ENCODE data around the gene ZNF438. TPM values are rescaled to one million over a fixed set of nuclear protein-coding genes. Genes with fewer than 3 reads are reported as not detected.

Gene ZNF438
- polyA plus RNA-seq, 3 donors: 8.9 to 10.2 (median 10.1) TPM

GRCh38 chr10:31014161-31014875 lies 17.3 kb downstream of the ZNF438 start:
- DNase-seq (ENCODE audit: low read depth in 3 of 3, low spot score in 2 of 3): no peak

DNA sequence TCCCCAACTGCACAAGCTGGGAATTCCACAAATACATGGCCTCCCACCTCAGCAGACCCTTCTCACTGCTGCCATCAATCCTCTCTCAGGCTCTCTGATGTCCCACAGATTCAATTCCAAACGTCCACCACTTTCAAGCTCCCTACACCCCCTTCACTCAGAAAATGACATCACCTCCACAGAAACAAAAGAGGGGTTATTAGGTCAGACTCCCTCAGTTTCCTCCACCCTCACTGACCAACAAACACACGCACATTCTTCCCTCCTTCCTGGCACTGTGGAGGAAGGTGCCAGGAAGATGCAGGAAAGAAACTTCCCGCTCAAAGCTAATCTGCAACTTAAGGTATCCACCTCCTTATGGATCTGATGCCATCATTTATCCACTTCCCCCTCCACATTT lies 18.3 kb downstream of the ZNF438 start:
- no peak for DNase-seq (ENCODE audit: low read depth in 3 of 3, low spot score in 2 of 3)

DNA sequence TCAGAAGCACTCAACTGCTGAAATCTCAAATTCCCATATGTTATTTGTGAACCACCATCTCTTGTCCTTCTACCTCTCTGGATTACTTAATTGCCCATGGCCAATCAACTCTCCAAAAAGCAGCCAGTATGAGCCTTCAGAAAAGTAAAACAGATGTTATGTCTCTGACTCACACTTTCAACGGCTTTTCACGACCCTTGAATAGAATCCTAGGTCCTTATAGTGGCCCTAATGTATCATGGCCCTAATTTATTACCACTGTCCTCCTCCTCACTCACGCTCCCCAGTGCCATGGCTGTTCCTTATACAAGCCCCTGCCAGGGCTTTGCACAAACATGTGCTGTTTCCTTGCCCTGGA lies 20.0 kb downstream of the ZNF438 start:
- DNase-seq (ENCODE audit: low read depth in 3 of 3, low spot score in 2 of 3): no peak

DNA sequence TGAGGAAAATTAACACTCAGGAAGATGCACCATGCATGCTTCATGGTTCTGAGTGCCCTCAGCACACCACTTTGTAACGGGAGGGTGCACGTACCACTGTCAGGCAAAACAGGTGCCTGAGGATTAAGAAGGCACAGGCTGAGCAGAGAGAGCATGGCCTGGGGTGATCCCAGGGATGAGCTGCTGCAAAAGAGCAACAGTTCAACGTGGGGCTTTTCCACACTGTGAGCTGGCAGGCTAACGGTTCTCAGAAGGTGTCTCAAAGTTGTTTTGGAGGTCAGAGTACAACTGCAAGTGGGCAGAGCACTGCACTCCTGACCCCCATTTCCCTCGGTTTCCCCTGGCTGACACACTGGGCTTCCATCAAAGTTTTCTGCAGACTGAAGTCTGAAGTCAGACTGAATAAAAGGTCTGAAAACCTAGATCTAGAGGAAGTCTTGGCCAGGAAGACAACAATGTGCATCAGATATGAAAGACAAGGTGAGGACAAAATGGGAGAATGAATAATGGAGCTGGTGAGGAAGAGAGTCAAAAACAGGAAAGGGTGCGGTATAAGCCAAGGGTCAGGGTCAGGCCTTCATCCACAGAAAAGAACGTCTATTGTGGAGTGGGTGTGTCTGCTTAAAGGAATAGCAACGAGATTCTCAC lies 20.5 kb downstream of the ZNF438 start:
- no peak for DNase-seq (ENCODE audit: low read depth in 3 of 3, low spot score in 2 of 3)

GRCh38 chr10:31010062-31010461 lies 21.6 kb downstream of the ZNF438 start:
- DNase-seq (ENCODE audit: low read depth in 3 of 3, low spot score in 2 of 3): no peak

DNA sequence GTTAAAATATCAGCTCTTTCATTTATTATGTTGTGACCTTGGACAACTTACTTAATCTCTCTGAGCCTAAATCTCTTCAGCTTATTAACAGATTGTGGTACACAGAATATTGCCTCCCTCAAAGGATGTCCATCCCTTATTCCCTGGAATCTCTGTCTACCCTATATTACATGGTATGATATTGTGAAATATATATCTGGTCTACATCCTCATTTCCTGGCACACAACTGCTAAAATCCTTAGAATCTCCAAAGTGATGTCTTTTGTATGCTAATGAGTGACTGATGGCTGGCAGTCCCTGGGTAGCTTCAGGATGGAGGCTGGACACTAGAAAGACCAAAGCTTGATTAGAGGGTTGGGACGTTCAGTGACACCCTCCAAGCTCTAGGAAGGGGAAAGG lies 25.8 kb downstream of the ZNF438 start:
- DNase-seq (ENCODE audit: low read depth in 3 of 3, low spot score in 2 of 3): no peak

DNA sequence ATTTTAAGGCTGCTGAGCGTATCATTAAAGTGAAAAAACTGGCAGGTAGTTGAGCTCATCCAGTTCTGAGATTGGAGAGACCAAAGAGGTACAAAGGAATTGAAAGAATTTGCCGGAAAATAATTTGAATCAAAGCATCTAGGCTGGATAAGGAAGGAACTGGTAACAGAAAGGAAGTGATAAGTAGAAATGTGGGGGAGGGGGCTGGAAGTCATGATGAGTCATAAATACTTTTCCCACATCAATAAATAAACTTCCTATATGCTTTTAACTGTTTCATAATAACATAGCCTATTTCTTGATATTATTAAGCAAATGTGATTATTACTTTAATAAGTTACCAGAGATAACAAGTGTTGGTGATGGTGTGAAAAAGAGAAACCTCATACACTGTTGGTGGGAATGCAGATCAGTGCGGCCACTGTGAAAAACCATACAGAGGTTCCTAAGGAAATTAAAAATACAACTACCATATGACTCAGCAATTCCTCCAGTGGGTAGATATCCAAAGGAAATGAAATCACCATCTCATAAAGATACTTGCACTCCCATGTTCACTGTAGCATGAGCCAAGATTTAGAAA lies 27.0 kb downstream of the ZNF438 start:
- no peak for DNase-seq (ENCODE audit: low read depth in 3 of 3, low spot score in 2 of 3)

DNA sequence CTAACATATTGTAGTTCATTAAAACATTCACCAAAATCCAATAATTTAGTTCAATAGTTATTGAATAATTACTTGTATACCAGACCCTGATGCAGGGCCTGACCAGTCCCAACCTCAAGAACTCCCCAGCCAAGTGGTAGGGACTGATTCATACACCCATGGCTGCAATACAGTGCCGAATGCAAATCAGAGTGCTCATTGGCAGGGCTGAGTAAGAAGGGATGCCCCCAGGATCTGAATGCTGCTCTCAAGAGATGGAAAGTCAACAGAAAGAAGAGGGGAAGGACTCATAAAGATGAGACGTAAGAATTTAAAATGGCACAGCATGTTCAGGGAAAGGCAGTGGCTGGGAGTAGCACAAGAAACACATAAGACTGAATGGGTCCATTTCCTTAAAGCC lies 29.9 kb downstream of the ZNF438 start:
- no peak for DNase-seq (ENCODE audit: low read depth in 3 of 3, low spot score in 2 of 3)

DNA sequence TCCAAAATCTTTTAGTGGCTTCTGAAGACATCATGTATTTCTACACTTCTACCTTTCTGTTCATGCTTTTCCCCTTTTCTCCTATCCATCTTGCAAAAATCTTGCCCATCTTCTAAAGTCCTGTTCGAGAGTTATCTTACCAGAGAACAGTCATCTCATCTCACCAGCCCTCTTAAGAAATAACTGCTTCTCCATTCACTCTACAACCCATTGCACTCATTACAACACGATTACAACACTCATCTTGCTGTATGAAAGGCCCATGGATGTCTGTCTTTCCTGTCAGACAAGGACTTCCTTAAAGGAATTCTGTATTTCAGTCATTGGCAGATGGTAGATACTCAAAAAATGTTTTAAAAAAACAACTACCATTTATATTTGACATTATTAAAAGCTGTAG lies 30.8 kb downstream of the ZNF438 start:
- DNase-seq (ENCODE audit: low read depth in 3 of 3, low spot score in 2 of 3): no peak

DNA sequence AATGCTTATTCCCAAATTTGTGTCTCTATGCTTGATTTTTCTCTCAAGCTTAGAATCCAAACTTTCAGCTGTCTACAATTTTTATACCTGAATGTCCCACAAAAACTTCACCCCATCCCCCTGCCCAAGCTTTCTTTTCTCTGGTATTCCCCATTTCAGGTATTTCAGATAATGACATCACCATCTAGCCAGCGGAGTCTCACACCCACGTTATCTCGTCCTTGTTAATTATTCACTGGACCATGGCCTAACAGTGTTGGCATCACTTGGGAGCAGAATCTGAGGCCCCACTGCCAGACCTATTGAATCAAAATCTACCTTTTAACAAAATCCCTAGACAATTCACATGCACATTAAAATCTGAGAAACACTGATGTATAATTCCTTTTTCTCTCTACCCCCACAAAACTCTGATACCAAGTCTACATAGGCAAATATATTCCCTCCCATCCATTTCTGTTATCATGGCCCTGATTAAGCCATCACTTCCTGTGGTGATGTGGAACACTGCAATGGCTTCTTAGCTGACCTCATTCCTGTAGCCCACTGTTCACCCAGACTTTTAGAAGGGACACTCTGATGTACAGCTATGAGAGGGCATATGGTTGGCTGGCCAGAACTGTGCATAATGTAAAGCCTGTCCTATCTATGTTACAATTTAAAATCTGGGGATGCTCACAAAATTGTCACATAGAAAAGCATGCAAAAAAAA lies 31.4 kb downstream of the ZNF438 start:
- no peak for DNase-seq (ENCODE audit: low read depth in 3 of 3, low spot score in 2 of 3)

DNA sequence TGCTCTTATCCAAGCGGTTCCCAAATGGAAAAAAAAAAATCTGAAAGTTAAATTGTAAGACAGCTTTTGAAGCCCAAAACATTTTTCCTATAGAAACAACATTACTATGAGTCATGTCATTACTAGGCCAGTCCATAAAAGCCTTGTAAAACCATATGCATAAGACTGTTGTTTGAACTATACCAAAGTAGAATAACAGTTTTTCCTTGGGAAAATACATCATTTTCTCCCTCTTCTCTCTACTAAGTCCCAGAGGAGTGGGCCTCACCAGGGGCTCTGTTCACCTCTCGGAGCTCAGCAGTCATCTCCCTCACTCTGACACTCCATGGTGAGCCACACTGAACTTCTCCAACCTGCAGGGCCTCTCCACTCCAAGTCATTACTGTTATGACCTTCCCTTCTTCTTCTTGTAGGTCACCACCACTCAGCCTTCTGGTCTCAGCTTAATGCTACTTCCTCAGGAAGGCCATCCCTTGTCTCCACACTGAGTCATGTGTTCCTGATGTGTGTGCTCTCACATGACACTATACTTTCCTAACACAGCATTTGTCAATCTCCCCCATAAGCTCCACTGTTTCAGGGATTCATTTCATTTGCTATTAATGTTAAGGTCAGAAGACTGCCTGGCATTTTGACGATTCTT lies 32.5 kb downstream of the ZNF438 start:
- DNase-seq (ENCODE audit: low read depth in 3 of 3, low spot score in 2 of 3): no peak

DNA sequence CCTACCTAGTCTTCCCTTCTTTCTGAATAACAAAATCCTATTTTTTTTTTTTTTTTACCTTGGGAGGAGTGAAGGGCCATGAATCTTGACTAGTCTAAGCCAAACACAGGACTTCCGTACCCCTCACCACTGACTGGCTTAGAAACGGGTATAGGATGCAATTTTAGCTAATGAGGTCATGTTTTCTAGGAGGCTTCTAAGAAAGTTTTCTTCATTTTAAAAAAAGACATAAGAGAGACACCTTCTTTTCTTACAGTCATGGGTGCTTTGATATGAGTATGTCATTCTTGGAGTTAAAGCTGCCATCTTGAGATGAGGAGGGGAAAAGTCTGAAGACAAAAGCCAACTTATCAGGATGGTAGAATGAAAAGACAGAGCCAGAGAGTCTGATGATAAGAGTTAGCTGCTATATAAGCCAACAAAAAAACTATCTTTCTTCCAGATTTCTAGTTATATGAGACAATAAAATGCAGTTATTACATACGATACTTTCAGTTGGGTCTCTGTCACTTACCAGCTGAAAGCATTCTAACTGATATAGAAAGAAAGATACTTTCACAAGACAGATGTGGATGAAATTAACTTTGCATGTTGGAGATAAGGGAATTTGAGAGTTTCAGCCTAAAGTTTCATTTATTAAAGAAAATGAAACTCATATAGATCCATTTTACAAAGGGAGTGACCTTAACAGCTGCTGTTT lies 34.0 kb downstream of the ZNF438 start:
- DNase-seq (ENCODE audit: low read depth in 3 of 3, low spot score in 2 of 3): no peak

DNA sequence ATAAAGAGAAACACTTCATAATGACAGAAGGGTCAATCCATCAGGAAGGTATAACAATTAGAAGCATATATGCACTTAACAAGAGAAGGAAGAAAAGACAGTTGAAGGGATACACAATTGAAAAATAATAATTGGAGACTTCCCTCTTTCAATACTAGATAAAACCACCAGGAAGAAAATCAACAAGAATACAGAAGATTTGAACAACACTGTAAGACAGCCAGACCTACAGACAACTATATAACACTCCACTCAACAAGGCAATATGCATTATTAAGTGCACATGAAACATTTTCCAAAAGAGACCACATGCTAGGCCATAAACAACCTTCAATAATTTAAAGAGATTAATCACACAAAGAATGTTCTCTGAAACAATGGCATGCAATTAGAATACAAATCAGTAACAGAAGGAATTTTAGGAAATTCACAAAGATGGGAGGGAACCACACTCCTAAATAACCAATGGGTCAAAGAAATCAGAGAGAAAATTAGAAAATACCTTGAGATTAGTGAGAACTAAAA lies 35.1 kb downstream of the ZNF438 start:
- DNase-seq (ENCODE audit: low read depth in 3 of 3, low spot score in 2 of 3): no peak

GRCh38 chr10:30995081-30995770 lies 36.4 kb downstream of the ZNF438 start:
- DNase-seq (ENCODE audit: low read depth in 3 of 3, low spot score in 2 of 3): no peak

DNA sequence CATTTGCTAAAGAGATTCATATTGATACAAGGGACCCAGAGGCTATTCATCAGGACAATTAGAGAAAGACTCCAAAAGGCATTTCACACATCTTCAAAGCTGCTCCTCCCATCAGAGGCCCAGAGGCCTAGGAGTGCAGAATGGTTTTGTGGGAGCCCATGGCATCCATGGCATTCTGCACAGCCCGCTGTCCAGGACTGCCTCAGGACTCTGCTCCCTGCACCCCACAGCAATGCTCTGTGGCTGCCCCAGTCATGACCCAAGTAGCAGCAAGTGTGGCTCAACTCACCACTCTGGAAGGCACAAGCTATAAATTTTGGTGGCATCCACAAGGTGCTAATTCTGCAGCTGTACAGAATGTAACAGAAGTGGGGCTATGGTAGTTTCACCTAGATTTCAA lies 38.5 kb downstream of the ZNF438 start:
- DNase-seq (ENCODE audit: low read depth in 3 of 3, low spot score in 2 of 3): no peak

GRCh38 chr10:30992681-30993080 lies 39.0 kb downstream of the ZNF438 start:
- DNase-seq (ENCODE audit: low read depth in 3 of 3, low spot score in 2 of 3): no peak

- DNase-seq (ENCODE audit: low read depth in 3 of 3, low spot score in 2 of 3): no peak
Observed at GRCh38 chr10:30991647-30992011, 40.0 kb downstream of the ZNF438 start.

DNA sequence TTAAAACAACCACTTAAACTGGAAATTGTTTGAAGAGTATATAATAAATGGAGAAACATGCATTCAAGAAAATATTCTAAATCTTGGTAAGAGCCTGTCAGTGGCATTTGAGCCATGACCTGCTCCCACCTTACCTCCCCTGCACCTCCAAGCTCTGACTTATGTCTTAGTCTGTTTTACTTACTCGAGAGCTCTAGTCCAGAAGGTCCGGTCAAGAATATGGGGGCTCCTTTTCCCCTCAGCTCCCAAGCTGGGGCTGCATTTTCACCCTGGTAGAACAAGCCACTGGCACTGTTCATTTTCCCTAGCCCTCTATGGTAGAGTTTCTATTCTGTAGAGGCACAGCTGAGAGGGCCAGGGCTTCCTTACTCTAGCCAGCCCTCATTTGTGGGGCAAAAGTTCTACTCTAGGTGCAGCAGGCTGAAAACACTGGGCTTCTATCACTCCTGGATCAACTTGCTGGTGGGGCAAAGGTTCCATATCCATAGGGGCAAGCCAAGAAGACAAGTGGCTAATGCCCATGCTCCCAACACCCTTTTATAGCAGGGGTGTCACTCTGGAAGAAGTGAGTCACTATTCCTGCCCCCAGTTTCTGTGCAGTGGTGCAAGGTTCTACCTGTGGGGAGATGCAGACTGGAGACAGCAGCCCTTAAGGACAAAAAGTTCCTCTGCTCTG lies 40.6 kb downstream of the ZNF438 start:
- no peak for DNase-seq (ENCODE audit: low read depth in 3 of 3, low spot score in 2 of 3)

- DNase-seq (ENCODE audit: low read depth in 3 of 3, low spot score in 2 of 3): no peak
Observed at GRCh38 chr10:30990351-30990750, 41.3 kb downstream of the ZNF438 start.

All from right renal cortex interstitium (tissue), 3 donors.